HepG2 (cell line): ENCODE measurements around the gene NANOGP8.

Experiments used
- JUN ChIP-seq: sonication (generic); formaldehyde crosslinking; IDR thresholded peaks from 2 replicates; pipeline ENCODE4 v1.4.0; 2020; ENCODE audit warnings: mild to moderate bottlenecking, missing genetic modification reagents
- MAX ChIP-seq: IDR thresholded peaks from 2 replicates; pipeline ENCODE4 v1.6.1; 2012; ENCODE audit warnings: inconsistent platforms
- NBN ChIP-seq: fragments of 450-650 bp; conservative IDR thresholded peaks from 2 replicates; pipeline ENCODE4 v1.6.1; 2017
- POLR2A ChIP-seq, 2 experiments: IDR thresholded peaks; 2 replicates each; pipeline ENCODE4 v1.6.1; 2011; ENCODE audit warnings: low read depth in 2 of 2, low read length in 2 of 2, mild to moderate bottlenecking in 1 of 2, moderate library complexity in 1 of 2; ENCODE audit not compliant: insufficient read depth in 1 of 2
- RAD21 ChIP-seq: fragments of 450-650 bp; formaldehyde crosslinking; IDR thresholded peaks from 2 replicates; pipeline ENCODE4 v1.5.0; 2020; ENCODE audit warnings: mild to moderate bottlenecking
- SIN3A ChIP-seq: IDR thresholded peaks from 2 replicates; pipeline ENCODE4 v1.6.1; 2011; ENCODE audit warnings: low read depth, mild to moderate bottlenecking, control low read depth, low read length, borderline replicate concordance
- SMAD3 ChIP-seq: sonication (generic); formaldehyde crosslinking; IDR thresholded peaks from 2 replicates; pipeline ENCODE4 v1.4.0; 2020; ENCODE audit warnings: missing genetic modification reagents
- ZNF503 ChIP-seq: sonication (generic); formaldehyde crosslinking; IDR thresholded peaks from 2 replicates; pipeline ENCODE4 v1.4.0; 2020; ENCODE audit warnings: missing genetic modification reagents
- TF ChIP-seq, protein P1 (sequence below): sonication (generic); formaldehyde crosslinking; IDR thresholded peaks from 2 replicates; pipeline ENCODE4 v1.5.0; 2020; ENCODE audit warnings: mild to moderate bottlenecking, missing genetic modification reagents, moderate library complexity
- TF ChIP-seq, protein P2 (sequence below): IDR thresholded peaks from 2 replicates; pipeline ENCODE4 v1.6.1; 2016; ENCODE audit warnings: missing compliant biosample characterization, missing genetic modification reagents, borderline replicate concordance

DNA sequence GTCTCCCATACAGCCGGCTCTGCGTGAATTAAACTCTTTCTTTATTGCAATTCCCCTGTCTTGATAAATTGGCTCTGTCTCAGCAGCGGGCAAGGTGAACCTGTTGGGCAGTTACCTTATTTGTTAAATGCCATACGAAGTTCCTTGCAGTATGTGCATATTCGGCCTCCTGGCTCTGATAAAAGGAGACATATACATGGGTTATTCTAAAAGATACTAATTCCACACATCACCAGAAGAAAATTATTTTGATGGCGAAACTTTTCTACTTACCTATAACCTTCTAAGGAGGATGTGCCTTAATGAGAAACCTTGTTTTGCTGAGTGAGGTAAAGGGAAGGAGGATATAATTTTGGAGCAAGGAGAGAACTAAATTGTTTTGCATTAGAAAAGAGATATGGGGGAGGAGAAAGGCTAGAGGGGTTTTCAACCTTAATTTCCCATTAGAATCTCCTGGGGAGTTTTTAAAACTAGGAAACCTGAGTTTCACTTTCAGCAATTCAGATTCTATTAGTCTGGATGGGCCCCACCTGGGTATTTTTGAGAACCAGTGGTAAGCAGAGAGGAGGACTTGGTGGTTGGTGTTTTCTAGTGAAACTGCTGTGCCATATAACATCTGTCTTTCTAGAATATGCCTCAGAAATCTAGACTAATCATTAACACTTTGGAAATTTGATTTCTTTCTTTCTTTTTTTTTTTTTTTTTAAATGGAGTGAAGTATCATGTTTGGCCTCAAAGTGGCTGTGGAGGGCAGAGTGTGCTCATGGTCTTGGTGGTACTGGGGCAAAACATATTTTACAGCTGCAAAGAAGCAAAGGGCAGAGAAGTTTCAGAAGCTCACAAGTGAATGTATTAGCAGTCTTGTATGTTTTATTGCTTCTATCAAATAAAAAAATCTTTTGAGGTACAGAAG lies 23.0 kb downstream of the NANOGP8 start:
- TF ChIP-seq, protein P1, sequence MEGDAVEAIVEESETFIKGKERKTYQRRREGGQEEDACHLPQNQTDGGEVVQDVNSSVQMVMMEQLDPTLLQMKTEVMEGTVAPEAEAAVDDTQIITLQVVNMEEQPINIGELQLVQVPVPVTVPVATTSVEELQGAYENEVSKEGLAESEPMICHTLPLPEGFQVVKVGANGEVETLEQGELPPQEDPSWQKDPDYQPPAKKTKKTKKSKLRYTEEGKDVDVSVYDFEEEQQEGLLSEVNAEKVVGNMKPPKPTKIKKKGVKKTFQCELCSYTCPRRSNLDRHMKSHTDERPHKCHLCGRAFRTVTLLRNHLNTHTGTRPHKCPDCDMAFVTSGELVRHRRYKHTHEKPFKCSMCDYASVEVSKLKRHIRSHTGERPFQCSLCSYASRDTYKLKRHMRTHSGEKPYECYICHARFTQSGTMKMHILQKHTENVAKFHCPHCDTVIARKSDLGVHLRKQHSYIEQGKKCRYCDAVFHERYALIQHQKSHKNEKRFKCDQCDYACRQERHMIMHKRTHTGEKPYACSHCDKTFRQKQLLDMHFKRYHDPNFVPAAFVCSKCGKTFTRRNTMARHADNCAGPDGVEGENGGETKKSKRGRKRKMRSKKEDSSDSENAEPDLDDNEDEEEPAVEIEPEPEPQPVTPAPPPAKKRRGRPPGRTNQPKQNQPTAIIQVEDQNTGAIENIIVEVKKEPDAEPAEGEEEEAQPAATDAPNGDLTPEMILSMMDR (CRISPR knock-in tag), result no peak
- no peak for TF ChIP-seq MAX
- no peak for TF ChIP-seq SMAD3 (CRISPR knock-in tag)
- no peak for TF ChIP-seq RAD21 (CRISPR knock-in tag)
- TF ChIP-seq, protein P2, sequence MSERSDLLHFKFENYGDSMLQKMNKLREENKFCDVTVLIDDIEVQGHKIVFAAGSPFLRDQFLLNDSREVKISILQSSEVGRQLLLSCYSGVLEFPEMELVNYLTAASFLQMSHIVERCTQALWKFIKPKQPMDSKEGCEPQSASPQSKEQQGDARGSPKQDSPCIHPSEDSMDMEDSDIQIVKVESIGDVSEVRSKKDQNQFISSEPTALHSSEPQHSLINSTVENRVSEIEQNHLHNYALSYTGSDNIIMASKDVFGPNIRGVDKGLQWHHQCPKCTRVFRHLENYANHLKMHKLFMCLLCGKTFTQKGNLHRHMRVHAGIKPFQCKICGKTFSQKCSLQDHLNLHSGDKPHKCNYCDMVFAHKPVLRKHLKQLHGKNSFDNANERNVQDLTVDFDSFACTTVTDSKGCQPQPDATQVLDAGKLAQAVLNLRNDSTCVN (CRISPR knock-in tag), result no peak
- TF ChIP-seq SIN3A, result no peak
- TF ChIP-seq JUN (CRISPR knock-in tag), result no peak
- no peak for TF ChIP-seq POLR2A (IDR thresholded peaks at IDR 0.05; ENCODE audit: insufficient read depth in 1 of 2, low read depth in 2 of 2, low read length in 2 of 2)
- no peak for TF ChIP-seq NBN
- no peak for TF ChIP-seq ZNF503 (CRISPR knock-in tag)
